ENCODE results near the gene PTPRR. TPM values are rescaled to one million over a fixed set of nuclear protein-coding genes. Genes with fewer than 3 reads are reported as not detected.

The PTPRR gene
- total and polyA plus RNA-seq, 2 of the 4 experiments (the other 2 are of a cell fraction): 0.18 to 0.21 TPM

DNA sequence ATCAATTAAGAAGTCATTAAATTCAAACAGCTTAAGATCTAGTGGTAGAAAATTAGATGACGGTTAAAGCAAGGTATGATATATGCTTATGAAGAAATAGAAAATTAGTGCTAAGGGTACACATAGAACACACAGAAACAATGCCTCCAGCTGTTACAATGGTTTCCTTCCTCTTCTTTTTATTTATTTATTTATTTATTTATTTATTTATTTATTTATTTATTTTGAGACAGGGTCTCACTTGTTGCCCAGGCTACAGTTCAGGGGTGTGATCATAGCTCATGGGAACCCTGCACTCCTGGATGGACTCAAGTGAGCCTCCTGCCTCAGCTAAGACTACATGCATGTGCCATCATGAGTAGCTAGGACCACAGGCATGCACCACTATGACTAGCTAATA lies 34.9 kb upstream of the PTPRR start:
- Histone ChIP-seq H3K9me3 (ENCODE audit: control insufficient read depth, insufficient read depth, low read length) (no peaks in the 10 kb centered on the region), H3K4me1 (ENCODE audit: control insufficient read depth, insufficient read depth, low read length) (no peaks in the 10 kb centered on the region), H2AFZ (replicated peaks; ENCODE audit: low read length, poor library complexity) (no peak overlapping the region), H2BK5ac (ENCODE audit: low read depth, low read length, poor library complexity, severe bottlenecking) (no peak overlapping the region), H3K4ac (ENCODE audit: low read depth, low read length) (no peak overlapping the region), H3K27me3 (ENCODE audit: control insufficient read depth, insufficient read depth, low read length) (no peaks in the 10 kb centered on the region), H3K9ac (ENCODE audit: low read depth, low read length) (no peak overlapping the region), H3K9me1 (ENCODE audit: insufficient read depth, low read length) (no peaks in the 10 kb centered on the region), H3K4me3 (ENCODE audit: insufficient read depth, low read depth, low read length) (no peak overlapping the region), H4K5ac (ENCODE audit: low read depth, low read length) (no peak overlapping the region), H3K27ac (ENCODE audit: insufficient read depth, low read length) (no peak overlapping the region), H3K79me1 (ENCODE audit: low read depth in 1 of 2, low read length in 2 of 2) (no peaks in the 10 kb centered on the region), H3K18ac (ENCODE audit: low read depth, low read length) (no peak overlapping the region), H3K23ac (ENCODE audit: low read depth, low read length) (no peak overlapping the region), H2BK15ac (ENCODE audit: low read depth, low read length) (no peak overlapping the region), H3K4me2 (ENCODE audit: low read depth, low read length) (no peak overlapping the region), H3K14ac (replicated peaks; ENCODE audit: low read depth, low read length) (no peak overlapping the region), H4K8ac (ENCODE audit: low read depth in 2 of 2, low read length in 2 of 2) (no peak overlapping the region), H2BK20ac (ENCODE audit: low read depth, low read length) (no peak overlapping the region), H3K36me3 (ENCODE audit: control insufficient read depth, insufficient read depth, low read length) (no peaks in the 10 kb centered on the region), H4K91ac (ENCODE audit: insufficient read depth, low read depth, low read length) (no peak overlapping the region), H2BK120ac (ENCODE audit: low read depth, low read length) (no peak overlapping the region), H4K20me1 (ENCODE audit: insufficient read depth, low read length) (no peaks in the 10 kb centered on the region), H2AK5ac (ENCODE audit: low read depth, low read length) (no peak overlapping the region), H3K56ac (ENCODE audit: extremely low read depth, insufficient read depth, low read length) (no peak overlapping the region), H2AK9ac (replicated peaks; ENCODE audit: low read depth, low read length, poor library complexity) (no peak overlapping the region)
- dilution Hi-C loops (cut with HindIII; ENCODE audit: low sequenced_read_pairs, unreplicated experiment) (no loop called here), intact Hi-C loops (cut with micrococcal nuclease) (no loop called here), in situ Hi-C loops (cut with MboI; ENCODE audit: low sequenced_read_pairs) (no loop called here)
- CTCF ChIA-PET: no interaction called here
- DNase-seq: no peak
- no peak for ATAC-seq (ENCODE audit: low read depth)
- TF ChIP-seq MAZ (IDR thresholded peaks at IDR 0.05; ENCODE audit: borderline replicate concordance, low read depth, low read length): no peak
- no peak for TF ChIP-seq RFX5 (IDR thresholded peaks at IDR 0.05; ENCODE audit: low read depth, low read length)
- TF ChIP-seq MXI1 (IDR thresholded peaks at IDR 0.05; ENCODE audit: borderline replicate concordance, low read depth, low read length): no peak
- no peak for TF ChIP-seq SMC3 (IDR thresholded peaks at IDR 0.05; ENCODE audit: low read depth, low read length)
- TF ChIP-seq, protein P1, sequence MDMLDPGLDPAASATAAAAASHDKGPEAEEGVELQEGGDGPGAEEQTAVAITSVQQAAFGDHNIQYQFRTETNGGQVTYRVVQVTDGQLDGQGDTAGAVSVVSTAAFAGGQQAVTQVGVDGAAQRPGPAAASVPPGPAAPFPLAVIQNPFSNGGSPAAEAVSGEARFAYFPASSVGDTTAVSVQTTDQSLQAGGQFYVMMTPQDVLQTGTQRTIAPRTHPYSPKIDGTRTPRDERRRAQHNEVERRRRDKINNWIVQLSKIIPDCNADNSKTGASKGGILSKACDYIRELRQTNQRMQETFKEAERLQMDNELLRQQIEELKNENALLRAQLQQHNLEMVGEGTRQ (IDR thresholded peaks at IDR 0.05; ENCODE audit: low read depth, low read length): no peak
- TF ChIP-seq BHLHE40 (IDR thresholded peaks at IDR 0.05; ENCODE audit: low read depth, low read length): no peak
- no peak for TF ChIP-seq CHD1 (IDR thresholded peaks at IDR 0.05; ENCODE audit: low read depth, low read length)
- TF ChIP-seq NFE2L2 (IDR thresholded peaks at IDR 0.05; ENCODE audit: low read depth, low read length): no peak
- TF ChIP-seq, protein P2, sequence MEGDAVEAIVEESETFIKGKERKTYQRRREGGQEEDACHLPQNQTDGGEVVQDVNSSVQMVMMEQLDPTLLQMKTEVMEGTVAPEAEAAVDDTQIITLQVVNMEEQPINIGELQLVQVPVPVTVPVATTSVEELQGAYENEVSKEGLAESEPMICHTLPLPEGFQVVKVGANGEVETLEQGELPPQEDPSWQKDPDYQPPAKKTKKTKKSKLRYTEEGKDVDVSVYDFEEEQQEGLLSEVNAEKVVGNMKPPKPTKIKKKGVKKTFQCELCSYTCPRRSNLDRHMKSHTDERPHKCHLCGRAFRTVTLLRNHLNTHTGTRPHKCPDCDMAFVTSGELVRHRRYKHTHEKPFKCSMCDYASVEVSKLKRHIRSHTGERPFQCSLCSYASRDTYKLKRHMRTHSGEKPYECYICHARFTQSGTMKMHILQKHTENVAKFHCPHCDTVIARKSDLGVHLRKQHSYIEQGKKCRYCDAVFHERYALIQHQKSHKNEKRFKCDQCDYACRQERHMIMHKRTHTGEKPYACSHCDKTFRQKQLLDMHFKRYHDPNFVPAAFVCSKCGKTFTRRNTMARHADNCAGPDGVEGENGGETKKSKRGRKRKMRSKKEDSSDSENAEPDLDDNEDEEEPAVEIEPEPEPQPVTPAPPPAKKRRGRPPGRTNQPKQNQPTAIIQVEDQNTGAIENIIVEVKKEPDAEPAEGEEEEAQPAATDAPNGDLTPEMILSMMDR (conservative IDR thresholded peaks at IDR 0.05; ENCODE audit: low read depth, low read length): no peak
- no peak for TF ChIP-seq FOS (IDR thresholded peaks at IDR 0.05; ENCODE audit: low read depth, low read length)
- no peak for TF ChIP-seq MAFK (IDR thresholded peaks at IDR 0.05; ENCODE audit: low read depth, low read length)
- TF ChIP-seq RCOR1 (IDR thresholded peaks at IDR 0.05; ENCODE audit: insufficient replicate concordance, low read length): no peak
- no peak for TF ChIP-seq CEBPB (IDR thresholded peaks at IDR 0.05; ENCODE audit: low read depth, low read length)
- TF ChIP-seq, protein P3, sequence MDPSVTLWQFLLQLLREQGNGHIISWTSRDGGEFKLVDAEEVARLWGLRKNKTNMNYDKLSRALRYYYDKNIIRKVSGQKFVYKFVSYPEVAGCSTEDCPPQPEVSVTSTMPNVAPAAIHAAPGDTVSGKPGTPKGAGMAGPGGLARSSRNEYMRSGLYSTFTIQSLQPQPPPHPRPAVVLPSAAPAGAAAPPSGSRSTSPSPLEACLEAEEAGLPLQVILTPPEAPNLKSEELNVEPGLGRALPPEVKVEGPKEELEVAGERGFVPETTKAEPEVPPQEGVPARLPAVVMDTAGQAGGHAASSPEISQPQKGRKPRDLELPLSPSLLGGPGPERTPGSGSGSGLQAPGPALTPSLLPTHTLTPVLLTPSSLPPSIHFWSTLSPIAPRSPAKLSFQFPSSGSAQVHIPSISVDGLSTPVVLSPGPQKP (IDR thresholded peaks at IDR 0.05; ENCODE audit: borderline replicate concordance, low read depth, low read length): no peak
- TF ChIP-seq POLR2A (IDR thresholded peaks at IDR 0.05; ENCODE audit: low read depth, low read length): no peak
- TF ChIP-seq RAD21 (IDR thresholded peaks at IDR 0.05; ENCODE audit: low read length): no peak
- no CpG with 5 or more reads among the region's 1 CpG for WGBS, 2 experiments (ENCODE audit: extremely low coverage in 2 of 2, insufficient read length in 1 of 2)
- POLR2A ChIA-PET (ENCODE audit: unreplicated experiment): no interaction called here
- no TSS peak for BruUV-seq (replicated peaks)

Measured in IMR-90 (cell line).